HepG2 (cell line): ENCODE results near the gene ATP8A1. TPM values are rescaled to one million over a fixed set of nuclear protein-coding genes. Genes with fewer than 3 reads are reported as not detected.

ENCODE experiments used
- GTF3A ChIP-seq: sonication (generic); formaldehyde crosslinking; conservative IDR thresholded peaks from 2 replicates; pipeline ENCODE4 v1.4.0; 2020; ENCODE audit warnings: mild to moderate bottlenecking, missing genetic modification reagents
- GZF1 ChIP-seq: sonication (generic); formaldehyde crosslinking; IDR thresholded peaks from 2 replicates; pipeline ENCODE4 v1.5.1; 2020; ENCODE audit warnings: mild to moderate bottlenecking, missing genetic modification reagents
- HDAC2 ChIP-seq: sonication (generic); formaldehyde crosslinking; IDR thresholded peaks from 2 replicates; pipeline ENCODE4 v1.4.0; 2020; ENCODE audit warnings: missing genetic modification reagents
- HOXD1 ChIP-seq: sonication (generic); formaldehyde crosslinking; IDR thresholded peaks from 2 replicates; pipeline ENCODE4 v1.5.0; 2020; ENCODE audit warnings: missing genetic modification reagents
- IRF1 ChIP-seq: sonication (generic); formaldehyde crosslinking; IDR thresholded peaks from 2 replicates; pipeline ENCODE4 v1.4.0; 2020; ENCODE audit warnings: low read depth, mild to moderate bottlenecking, missing genetic modification reagents
- KDM5B ChIP-seq: sonication (generic); formaldehyde crosslinking; IDR thresholded peaks from 2 replicates; pipeline ENCODE4 v1.4.0; 2020; ENCODE audit warnings: missing genetic modification reagents, mild to moderate bottlenecking, borderline replicate concordance
- RFX5 ChIP-seq: IDR thresholded peaks from 2 replicates; pipeline ENCODE4 v1.6.1; 2011; ENCODE audit warnings: low read depth, low read length, improper control_type of control experiment
- SAFB2 ChIP-seq: sonication (generic); formaldehyde crosslinking; IDR thresholded peaks from 2 replicates; pipeline ENCODE4 v1.5.1; 2020; ENCODE audit warnings: missing genetic modification reagents, low read depth, mild to moderate bottlenecking, borderline replicate concordance
- SMARCE1 ChIP-seq: fragments of 450-650 bp; IDR thresholded peaks from 2 replicates; pipeline ENCODE4 v1.6.1; 2017; ENCODE audit warnings: borderline replicate concordance
- SP5 ChIP-seq: IDR thresholded peaks from 2 replicates; pipeline ENCODE4 v1.6.1; 2016; ENCODE audit warnings: low read depth, borderline replicate concordance
- TBX2 ChIP-seq: sonication (generic); formaldehyde crosslinking; IDR thresholded peaks from 2 replicates; pipeline ENCODE4 v1.5.0; 2020; ENCODE audit warnings: missing genetic modification reagents, mild to moderate bottlenecking, borderline replicate concordance
- TCF7L2 ChIP-seq: IDR thresholded peaks from 2 replicates; pipeline ENCODE4 v1.6.1; 2011; ENCODE audit warnings: mild to moderate bottlenecking, low read depth, low read length, moderate library complexity
- TFAP4 ChIP-seq: sonication (generic); IDR thresholded peaks from 2 replicates; pipeline ENCODE4 v1.6.1; 2016; ENCODE audit warnings: low read depth, borderline replicate concordance
- ZMYM3 ChIP-seq: sonication (generic); formaldehyde crosslinking; IDR thresholded peaks from 2 replicates; pipeline ENCODE4 v1.5.1; 2020; ENCODE audit warnings: mild to moderate bottlenecking, missing genetic modification reagents
- ZNF232 ChIP-seq: sonication (generic); formaldehyde crosslinking; IDR thresholded peaks from 2 replicates; pipeline ENCODE4 v1.4.0; 2020; ENCODE audit warnings: missing genetic modification reagents, borderline replicate concordance
- ZNF33B ChIP-seq: sonication (generic); formaldehyde crosslinking; IDR thresholded peaks from 2 replicates; pipeline ENCODE4 v1.5.1; 2020; ENCODE audit warnings: mild to moderate bottlenecking, missing genetic modification reagents
- ZNF563 ChIP-seq: sonication (generic); formaldehyde crosslinking; IDR thresholded peaks from 2 replicates; pipeline ENCODE4 v1.8.0; 2022; ENCODE audit warnings: mild to moderate bottlenecking, moderate library complexity, missing genetic modification reagents
- ZNF572 ChIP-seq: sonication (generic); formaldehyde crosslinking; IDR thresholded peaks from 2 replicates; pipeline ENCODE4 v1.5.1; 2020; ENCODE audit warnings: mild to moderate bottlenecking, missing genetic modification reagents
- polyA plus RNA-seq, 8 experiments: library from polyadenylated mRNA; depleted of rRNA in 3 of 8; stranded (reverse) in 7 of 8; unstranded in 1 of 8; fragments of >200 nt; fragmentation: Illumina TruSeq in 4 of 8; extraction: Trizol in 4 of 8; gene quantifications; 2 replicates each; pipeline versions ENCODE4 v1.2.1 to v1.2.3, GENCODE V29; 2011 to 2016; ENCODE audit warnings: low read depth in 4 of 8, missing spikeins in 1 of 8, mixed read lengths in 1 of 8; ENCODE audit not compliant: insufficient read depth in 1 of 8
- total RNA-seq, 5 experiments: library from RNA; depleted of rRNA; stranded (reverse); fragments of >200 nt; fragmentation: Illumina TruSeq; extraction: Trizol; gene quantifications; 2 replicates each; pipeline ENCODE4 v1.2.3, GENCODE V29; 2016; ENCODE audit warnings: low read depth in 1 of 5
- TF ChIP-seq, protein P1 (sequence below): sonication (generic); formaldehyde crosslinking; IDR thresholded peaks from 2 replicates; pipeline ENCODE4 v1.5.1; 2020; ENCODE audit warnings: mild to moderate bottlenecking, missing genetic modification reagents
- TF ChIP-seq, protein P2 (sequence below): sonication (generic); formaldehyde crosslinking; IDR thresholded peaks from 2 replicates; pipeline ENCODE4 v1.4.0; 2020; ENCODE audit warnings: mild to moderate bottlenecking, missing genetic modification reagents
- TF ChIP-seq, protein P3 (sequence below): sonication (generic); formaldehyde crosslinking; IDR thresholded peaks from 2 replicates; pipeline ENCODE4 v1.5.0; 2020; ENCODE audit warnings: mild to moderate bottlenecking, missing genetic modification reagents, borderline replicate concordance

Gene ATP8A1
- total and polyA plus RNA-seq, 2 of the 13 experiments (the other 11 are each of a cell fraction or from before 2014, with no cell fraction given) = 1.7 to 6.2 TPM

GRCh38 chr4:42655921-42656678 lies 805 bp downstream of the ATP8A1 start (continued):
- TF ChIP-seq, protein P1, sequence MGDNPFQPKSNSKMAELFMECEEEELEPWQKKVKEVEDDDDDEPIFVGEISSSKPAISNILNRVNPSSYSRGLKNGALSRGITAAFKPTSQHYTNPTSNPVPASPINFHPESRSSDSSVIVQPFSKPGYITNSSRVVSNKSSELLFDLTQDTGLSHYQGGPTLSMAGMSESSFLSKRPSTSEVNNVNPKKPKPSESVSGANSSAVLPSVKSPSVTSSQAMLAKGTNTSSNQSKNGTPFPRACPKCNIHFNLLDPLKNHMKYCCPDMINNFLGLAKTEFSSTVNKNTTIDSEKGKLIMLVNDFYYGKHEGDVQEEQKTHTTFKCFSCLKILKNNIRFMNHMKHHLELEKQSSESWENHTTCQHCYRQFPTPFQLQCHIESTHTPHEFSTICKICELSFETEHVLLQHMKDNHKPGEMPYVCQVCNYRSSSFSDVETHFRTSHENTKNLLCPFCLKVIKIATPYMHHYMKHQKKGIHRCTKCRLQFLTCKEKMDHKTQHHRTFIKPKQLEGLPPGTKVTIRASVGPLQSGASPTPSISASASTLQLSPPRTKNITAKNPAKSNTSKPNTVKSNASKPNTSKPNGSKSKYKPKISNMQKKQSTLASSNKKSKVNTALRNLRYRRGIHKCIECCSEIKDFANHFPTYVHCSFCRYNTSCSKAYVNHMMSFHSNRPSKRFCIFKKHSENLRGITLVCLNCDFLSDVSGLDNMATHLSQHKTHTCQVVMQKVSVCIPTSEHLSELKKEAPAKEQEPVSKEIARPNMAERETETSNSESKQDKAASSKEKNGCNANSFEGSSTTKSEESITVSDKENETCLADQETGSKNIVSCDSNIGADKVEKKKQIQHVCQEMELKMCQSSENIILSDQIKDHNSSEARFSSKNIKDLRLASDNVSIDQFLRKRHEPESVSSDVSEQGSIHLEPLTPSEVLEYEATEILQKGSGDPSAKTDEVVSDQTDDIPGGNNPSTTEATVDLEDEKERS (CRISPR knock-in tag) = no peak
- TF ChIP-seq ZNF572 (CRISPR knock-in tag) (no peak), HDAC2 (no peak), TFAP4 (no peak), KDM5B (peak; percentile 23; the same call in 1 of the 2 replicates), SAFB2 (no peak), ZNF563 (CRISPR knock-in tag) (no peak), GZF1 (CRISPR knock-in tag) (no peak), ZMYM3 (CRISPR knock-in tag) (no peak), HOXD1 (CRISPR knock-in tag) (peak; percentile 41; the same call in 1 of the 2 replicates), SMARCE1 (no peak), IRF1 (no peak), ZNF33B (CRISPR knock-in tag) (no peak), SP5 (CRISPR knock-in tag) (no peak), GTF3A (CRISPR knock-in tag) (no peak), TBX2 (CRISPR knock-in tag) (no peak; the same call in 1 of the 2 replicates), ZNF232 (peak; percentile 57; the same call in 1 of the 2 replicates), TCF7L2 (no peak), RFX5 (no peak)
- TF ChIP-seq, protein P2, sequence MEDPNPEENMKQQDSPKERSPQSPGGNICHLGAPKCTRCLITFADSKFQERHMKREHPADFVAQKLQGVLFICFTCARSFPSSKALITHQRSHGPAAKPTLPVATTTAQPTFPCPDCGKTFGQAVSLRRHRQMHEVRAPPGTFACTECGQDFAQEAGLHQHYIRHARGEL = no peak
- TF ChIP-seq, protein P3, sequence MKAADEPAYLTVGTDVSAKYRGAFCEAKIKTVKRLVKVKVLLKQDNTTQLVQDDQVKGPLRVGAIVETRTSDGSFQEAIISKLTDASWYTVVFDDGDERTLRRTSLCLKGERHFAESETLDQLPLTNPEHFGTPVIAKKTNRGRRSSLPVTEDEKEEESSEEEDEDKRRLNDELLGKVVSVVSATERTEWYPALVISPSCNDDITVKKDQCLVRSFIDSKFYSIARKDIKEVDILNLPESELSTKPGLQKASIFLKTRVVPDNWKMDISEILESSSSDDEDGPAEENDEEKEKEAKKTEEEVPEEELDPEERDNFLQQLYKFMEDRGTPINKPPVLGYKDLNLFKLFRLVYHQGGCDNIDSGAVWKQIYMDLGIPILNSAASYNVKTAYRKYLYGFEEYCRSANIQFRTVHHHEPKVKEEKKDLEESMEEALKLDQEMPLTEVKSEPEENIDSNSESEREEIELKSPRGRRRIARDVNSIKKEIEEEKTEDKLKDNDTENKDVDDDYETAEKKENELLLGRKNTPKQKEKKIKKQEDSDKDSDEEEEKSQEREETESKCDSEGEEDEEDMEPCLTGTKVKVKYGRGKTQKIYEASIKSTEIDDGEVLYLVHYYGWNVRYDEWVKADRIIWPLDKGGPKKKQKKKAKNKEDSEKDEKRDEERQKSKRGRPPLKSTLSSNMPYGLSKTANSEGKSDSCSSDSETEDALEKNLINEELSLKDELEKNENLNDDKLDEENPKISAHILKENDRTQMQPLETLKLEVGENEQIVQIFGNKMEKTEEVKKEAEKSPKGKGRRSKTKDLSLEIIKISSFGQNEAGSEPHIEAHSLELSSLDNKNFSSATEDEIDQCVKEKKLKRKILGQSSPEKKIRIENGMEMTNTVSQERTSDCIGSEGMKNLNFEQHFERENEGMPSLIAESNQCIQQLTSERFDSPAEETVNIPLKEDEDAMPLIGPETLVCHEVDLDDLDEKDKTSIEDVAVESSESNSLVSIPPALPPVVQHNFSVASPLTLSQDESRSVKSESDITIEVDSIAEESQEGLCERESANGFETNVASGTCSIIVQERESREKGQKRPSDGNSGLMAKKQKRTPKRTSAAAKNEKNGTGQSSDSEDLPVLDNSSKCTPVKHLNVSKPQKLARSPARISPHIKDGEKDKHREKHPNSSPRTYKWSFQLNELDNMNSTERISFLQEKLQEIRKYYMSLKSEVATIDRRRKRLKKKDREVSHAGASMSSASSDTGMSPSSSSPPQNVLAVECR (CRISPR knock-in tag) = peak; percentile 18; the same call in 1 of the 2 replicates
